HG02588 (cell line): ENCODE data around the gene DACH1.

Source experiments
- ATAC-seq: cut with Tn5 transposase; IDR thresholded peaks from one replicate; pipeline ENCODE4 v1.9.1; 2021; ENCODE audit warnings: mild to moderate bottlenecking, moderate library complexity; ENCODE audit not compliant: unreplicated experiment

DACH1 gene

DNA sequence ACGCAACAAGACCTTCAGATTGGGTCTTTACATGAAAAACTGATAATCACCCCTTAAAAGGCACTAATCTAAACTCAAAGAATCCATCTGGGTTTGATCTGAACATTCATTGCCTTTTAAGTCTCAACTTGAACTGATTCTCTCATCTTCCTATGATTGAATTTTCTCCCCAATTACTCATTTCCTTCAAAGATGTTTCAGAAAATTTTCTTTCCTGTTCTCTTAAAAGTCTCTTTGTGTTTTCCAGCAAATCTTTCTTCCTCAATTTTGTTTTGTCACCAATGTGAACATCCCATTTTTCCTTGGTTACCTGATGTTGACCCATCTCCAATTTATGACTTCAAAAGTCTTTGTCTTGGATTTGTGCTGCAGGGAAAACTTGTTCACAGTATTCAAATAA lies 234.3 kb downstream of the DACH1 start:
- ATAC-seq: no peak

DNA sequence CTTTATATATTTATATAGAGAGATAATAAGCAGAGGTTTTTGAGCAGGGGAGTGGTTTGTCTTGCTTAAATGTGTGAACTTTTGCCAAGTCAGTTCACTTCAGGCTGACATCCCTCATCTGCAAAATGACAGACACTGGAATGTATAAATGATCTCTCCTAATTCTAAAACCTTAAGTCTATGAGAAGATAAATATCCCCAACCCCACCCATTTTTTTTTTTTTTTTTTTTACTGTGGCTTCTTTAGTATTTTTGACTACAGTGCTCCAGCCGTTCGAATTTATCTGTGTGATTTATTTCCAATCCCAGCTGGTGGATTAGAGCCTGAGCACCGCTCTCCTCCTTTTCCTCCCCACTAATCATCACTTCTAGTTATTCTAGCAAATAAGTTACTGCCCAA lies 234.8 kb downstream of the DACH1 start:
- no peak for ATAC-seq

DNA sequence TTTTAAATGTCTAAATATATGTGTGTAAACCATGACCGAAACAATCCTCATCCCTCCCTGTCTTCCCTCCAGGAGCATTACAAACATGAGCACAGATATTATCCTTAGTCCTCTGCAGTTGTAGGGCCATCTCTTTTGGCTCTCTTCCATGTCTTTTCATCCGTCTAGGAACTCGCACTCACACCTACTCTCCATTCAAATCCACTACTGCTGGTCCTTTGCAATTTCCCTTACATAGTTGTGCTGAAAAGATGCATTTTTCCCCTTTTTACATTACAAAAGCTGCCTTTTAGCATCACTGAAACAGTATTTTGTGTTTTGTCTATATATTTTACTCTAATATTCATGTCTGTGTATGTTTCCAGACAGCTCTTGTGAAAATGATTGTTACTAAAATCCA lies 237.8 kb downstream of the DACH1 start:
- ATAC-seq: no peak

DNA sequence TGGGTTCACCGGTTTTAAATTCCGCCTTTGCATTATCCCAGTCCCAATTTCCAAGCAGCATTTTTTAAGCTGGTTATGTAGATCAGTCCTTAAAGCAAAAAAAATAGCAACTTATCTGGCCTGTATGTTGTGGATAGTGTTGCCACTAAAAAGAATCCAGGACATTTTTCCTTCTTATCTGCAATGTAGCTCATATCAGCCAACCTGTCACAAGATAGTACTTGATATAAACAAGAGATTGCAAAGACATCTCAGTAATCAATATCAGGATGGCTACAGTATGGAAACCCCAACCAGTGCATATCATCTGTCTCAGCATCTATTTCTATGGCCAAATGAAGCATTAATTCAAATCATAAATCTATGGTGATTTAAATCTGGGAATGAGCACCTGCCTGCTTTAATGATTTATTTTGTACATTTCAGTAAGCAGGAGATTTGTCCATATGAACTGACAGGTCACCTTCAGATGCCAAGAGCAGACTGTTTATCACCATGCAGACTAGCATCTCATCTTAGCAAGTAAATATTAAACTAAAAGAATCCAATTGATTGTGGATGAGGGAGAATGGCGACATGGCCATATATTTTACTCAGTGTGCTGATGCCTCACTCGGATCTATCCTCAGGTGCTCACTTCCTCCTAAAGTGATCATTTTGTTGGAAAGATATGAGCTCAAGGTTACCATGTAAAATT lies 240.4 kb downstream of the DACH1 start:
- no peak for ATAC-seq

- no peak for ATAC-seq
Observed at GRCh38 chr13:71625694-71626093, 241.3 kb downstream of the DACH1 start.

DNA sequence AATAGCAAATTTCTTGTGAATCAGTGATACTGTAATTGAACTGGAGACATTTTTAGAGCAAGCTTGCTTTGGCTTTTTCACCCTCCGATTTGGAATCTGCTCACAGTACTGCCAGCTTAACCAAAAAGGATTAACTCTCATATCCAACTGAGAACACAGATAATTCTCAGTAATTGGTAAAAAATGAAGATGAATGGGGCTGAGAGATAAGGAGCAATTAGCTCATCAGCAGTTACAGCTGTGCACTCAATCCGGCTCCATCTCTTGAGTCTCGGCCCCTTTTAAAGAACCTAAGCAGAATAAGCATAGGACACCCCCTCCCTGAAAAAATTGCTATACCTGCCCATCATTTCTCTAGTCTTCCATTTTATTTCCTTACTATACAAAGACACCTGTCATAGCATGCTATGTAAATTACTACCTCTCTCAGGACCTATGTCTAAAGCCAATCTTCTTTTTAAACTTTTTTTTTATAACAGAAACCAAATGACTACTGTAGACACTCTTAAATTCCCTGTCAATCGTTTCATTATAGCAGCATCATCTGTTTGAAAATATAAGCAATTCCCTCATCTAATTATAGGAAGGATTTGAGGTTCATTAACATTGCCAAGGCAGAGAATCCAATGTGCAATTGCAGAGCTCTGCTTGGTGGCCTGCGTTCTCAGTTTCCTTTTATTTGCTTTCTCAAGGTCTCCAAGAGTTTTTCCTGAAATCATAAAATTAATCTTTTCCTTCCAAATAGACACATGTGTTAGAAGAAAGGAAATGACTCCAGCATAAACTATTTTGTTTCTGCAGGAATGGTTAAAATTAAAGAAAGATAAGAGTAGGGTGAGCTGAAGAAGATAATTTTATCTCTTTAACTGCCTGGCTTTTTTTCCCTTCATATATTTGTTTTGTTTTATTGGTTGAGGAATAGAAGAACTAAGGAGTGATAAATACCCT lies 242.1 kb downstream of the DACH1 start:
- no peak for ATAC-seq

DNA sequence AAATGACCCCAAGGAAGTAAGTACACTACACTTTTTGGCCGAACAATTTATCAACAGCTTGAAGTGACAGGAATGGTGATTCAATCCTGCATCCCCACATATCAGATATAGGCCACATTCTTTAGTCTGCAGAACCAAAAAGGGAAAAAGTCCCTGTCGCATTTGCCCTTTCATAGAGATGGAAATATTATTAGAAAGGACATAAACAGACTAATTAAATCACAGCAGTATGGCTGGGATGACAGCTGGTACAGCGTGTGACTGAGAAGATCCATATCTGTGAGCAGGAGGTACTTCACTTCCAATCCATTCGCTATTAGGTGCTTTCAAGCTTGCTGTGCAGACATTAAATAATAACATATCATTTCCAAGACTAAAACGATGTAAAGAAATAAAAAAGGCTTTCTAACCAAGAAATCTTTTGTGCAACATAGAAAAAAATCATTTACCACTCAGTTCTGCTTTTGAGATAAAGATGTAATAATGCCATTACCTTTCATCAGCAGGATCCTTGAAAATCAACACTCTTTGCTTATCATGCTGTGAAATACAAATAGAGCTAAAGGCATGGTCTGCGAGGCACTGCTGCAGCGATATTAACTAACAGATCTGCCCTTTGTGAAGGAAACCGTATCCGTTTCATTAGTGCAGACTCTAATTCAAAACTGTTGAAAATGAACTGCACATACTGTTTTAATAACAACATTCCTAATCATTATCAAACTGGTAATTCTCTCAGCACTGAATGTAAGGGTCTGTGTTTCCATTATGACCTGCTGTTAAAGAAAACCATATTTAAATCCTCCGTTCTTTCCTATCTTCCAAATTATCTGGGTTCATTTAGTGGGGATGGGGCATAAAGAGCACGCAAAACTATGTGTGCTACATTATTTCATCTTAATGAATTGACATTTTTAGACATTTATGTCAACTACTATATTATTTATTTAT lies 245.6 kb downstream of the DACH1 start:
- ATAC-seq: no peak

DNA sequence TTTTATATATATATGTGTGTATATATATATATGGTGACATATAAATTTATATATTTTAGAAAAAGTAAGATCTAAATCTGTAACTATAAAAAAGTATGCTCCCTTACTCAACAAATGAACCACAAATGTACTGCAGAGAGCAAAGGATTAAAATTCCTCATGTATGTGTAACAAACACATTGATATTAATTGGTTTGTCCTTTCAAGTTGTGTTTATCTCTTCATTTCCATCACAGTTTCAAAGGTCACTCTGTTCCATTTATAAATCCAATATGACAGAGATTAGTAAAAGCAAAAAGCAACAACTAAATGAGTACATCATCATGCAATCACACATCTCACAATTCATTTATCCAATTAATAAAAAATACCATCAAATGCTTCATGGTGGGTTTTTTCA lies 247.9 kb downstream of the DACH1 start:
- ATAC-seq: no peak

- ATAC-seq: no peak
Observed at GRCh38 chr13:71618159-71618558, 248.8 kb downstream of the DACH1 start.

- ATAC-seq: no peak
Observed at GRCh38 chr13:71617265-71617664, 249.7 kb downstream of the DACH1 start.

GRCh38 chr13:71613066-71613745 lies 253.8 kb downstream of the DACH1 start:
- no peak for ATAC-seq

GRCh38 chr13:71611292-71611691 lies 255.7 kb downstream of the DACH1 start:
- no peak for ATAC-seq

DNA sequence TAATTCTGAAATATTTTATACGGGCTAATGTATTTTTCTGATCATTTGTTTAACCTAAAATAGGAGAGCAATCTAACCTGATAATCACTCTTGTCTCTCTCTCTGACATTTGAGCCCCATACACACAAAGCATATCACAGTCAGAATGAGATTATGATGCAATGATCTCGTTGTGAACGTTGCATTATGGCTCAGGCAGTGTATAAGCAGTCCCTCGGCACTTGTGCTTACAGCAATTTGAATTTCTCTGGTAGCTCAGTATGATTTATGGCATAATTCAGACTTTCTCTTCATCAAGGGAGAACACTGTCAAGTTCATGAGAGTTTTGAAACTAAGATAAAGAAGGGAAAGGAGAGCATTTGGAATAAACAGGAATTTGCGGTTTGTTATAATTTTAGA lies 256.1 kb downstream of the DACH1 start:
- ATAC-seq: no peak

- ATAC-seq: no peak
Observed at GRCh38 chr13:71609271-71609670, 257.7 kb downstream of the DACH1 start.

DNA sequence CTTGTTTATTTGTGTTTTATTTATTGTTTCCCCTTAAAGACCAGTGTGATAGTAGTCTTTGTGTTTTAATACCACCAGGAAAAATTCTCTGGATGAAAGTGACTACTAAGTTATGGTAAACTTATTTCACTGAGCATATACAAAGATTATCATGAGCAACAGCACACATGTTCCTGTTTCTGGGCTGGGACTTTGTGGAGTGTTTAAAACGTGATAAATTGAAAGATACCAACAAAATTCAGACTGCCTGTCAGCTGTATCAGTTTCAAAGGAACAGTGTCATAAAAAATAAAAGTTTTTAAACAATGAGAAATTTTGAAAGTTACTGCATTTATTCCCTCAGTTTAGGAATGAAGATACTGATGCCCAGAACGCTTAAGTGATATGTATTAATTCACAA lies 259.4 kb downstream of the DACH1 start:
- ATAC-seq: no peak

- no peak for ATAC-seq
Observed at GRCh38 chr13:71606818-71607217, 260.2 kb downstream of the DACH1 start.

DNA sequence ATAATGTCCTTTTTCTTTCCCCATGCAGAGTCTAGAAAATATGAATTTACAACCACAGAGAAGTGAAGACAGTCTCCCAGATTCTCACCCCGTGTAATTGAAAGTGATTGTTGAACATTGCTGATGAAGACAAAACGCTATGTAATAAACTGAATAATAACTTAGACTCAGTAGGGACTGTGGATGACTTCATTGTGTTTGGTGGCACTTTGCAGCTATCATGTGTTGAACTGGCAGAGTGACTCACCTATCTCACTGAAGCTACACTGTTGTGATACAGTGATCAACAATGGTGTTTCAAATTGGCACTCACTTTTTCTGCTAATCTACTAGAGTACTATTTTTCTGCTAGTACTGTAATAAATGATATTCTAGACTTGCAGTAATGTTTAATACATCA lies 261.3 kb downstream of the DACH1 start:
- no peak for ATAC-seq

GRCh38 chr13:71603255-71603654 lies 263.7 kb downstream of the DACH1 start:
- no peak for ATAC-seq

DNA sequence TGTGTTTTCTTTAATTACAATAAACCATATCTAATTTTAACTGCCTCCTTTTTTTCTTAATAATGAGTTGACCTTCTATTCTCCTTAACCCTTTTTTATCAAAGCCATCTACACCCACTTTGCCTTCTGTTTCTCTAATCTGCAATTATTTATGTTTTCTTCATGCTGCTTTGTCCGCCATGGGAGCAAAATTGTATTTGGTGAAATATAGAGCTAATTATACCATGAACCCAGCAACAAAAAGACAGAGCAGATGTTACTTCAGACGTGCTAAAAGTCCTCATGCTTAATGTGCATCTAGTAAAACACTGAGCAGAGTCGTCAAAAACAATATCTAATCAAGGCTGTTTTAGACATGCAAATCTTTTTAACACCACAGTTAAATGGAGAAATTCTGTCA lies 264.7 kb downstream of the DACH1 start:
- no peak for ATAC-seq

DNA sequence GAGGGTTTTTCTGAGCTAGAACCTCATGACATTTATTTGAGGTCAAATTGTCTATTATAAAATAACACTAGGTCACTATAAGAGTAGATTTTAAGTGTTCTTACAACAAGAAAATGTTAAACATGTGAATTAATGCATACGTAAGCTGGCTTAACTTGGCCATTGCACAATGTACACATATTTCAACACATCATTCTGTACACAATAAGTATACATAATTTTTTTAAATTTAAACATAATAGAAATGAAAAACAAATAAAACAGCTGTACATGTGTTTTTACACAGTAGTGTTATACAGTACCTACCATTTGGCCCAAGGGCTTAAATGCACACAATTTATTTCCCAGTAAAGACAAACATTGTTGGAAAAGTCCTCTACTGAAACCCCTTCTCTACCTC lies 269.9 kb downstream of the DACH1 start:
- no peak for ATAC-seq

DNA sequence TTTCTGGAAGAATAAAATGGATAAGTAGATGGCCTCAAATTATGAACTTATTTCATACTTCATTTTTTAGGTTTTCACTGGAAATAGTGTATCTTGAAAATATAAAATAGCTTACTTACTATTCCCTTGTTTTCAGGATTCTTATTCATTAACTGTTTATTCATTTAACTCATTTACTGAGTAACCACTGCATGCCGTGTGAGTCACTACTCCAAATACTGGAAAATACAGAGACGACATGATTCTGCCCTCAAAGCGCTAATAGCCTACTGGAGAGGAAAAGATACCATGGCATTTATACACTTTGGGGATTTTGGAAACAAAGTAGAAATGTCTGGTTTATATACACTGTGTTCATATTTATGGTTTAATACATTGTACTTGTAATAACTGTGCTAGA lies 270.9 kb downstream of the DACH1 start:
- no peak for ATAC-seq
